Chondrocyte (in vitro differentiated cells): ENCODE measurements around the gene NHEJ1. TPM values are rescaled to one million over a fixed set of nuclear protein-coding genes. Genes with fewer than 3 reads are reported as not detected.

Experiments used
- DNase-seq: peaks from one replicate; pipeline ENCODE4 v3.0.0; 2021; ENCODE audit warnings: mixed read lengths, low spot score
- H3K27ac Mint-ChIP-seq: one replicate; pipeline ENCODE4 v1.8.0; 2021; ENCODE audit warnings: mild to moderate bottlenecking, moderate library complexity, mixed read lengths; ENCODE audit not compliant: unreplicated experiment
- H3K27me3 Mint-ChIP-seq: 2 replicates; pipeline ENCODE4 v1.8.0; 2021; ENCODE audit warnings: low read depth, mixed read lengths
- H3K36me3 Mint-ChIP-seq: 2 replicates; pipeline ENCODE4 v1.8.0; 2021; ENCODE audit warnings: low read depth, mixed read lengths
- H3K4me1 Mint-ChIP-seq: 2 replicates; pipeline ENCODE4 v1.8.0; 2021; ENCODE audit warnings: low read depth, mild to moderate bottlenecking, mixed read lengths
- H3K4me3 Mint-ChIP-seq: one replicate; pipeline ENCODE4 v1.8.0; 2021; ENCODE audit warnings: mild to moderate bottlenecking, moderate library complexity, mixed read lengths; ENCODE audit not compliant: unreplicated experiment
- H3K9me3 Mint-ChIP-seq: 2 replicates; pipeline ENCODE4 v1.8.0; 2021; ENCODE audit warnings: low read depth, mixed read lengths
- total RNA-seq: library from RNA; stranded (reverse); gene quantifications from 3 replicates; pipeline ENCODE4 v1.2.1, GENCODE V29; 2021
- TF ChIP-seq, protein P1 (sequence below): fragments of 200-600 bp; sonication (generic); IDR thresholded peaks from 2 replicates; pipeline ENCODE4 v1.5.0; 2021; ENCODE audit warnings: antibody characterized with exemption, mild to moderate bottlenecking, moderate library complexity

Gene NHEJ1
- total RNA-seq, 1 donor from 2014 or later: 13.3 TPM

DNA sequence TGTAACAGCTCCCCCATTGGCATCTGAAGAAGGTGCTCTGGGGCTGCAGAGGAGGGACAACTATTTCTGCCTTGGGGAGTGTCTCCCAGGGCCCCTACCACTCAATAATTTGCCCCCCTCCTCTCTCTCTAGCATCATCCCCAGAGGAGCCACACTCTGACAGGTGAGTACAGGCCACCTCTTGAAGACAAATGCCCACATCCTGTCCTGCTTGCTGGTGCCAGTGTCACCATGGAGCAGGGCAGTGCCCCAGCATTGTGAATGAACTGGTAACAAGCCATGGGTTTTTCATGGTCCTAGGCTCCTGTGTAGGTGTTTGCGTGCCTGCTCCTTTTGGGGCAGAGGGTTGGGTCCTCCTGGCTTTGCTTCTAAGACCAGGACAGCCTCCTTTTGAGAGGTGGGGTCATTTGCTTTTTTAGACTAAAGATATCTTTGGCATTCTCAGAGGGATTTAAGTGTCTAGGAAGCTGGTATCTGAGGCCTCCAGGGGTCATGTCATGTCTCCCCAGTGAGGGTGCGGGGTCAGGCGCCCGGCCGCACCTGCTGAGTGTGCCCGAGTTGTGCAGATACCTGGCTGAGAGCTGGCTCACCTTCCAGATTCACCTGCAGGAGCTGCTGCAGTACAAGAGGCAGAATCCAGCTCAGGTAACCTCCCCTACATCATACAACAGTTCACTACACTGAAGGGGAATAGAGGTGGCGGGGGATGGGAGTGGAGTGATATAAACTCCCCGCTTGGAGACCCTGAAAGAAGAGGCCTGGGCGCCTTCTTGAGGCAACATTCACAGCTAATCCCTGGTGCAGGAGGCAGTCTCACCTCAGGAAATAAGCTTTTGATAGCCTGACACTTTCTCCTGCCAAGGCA lies 19.2 kb upstream of the NHEJ1 start:
- no peak for DNase-seq
- Mint-ChIP-seq H3K36me3 (peaks cover 29% of the 10 kb centered on the region), H3K4me3 (peak overlapping the region; percentile 87), H3K4me1 (peaks cover 28% of the 10 kb centered on the region), H3K27ac (no peak overlapping the region), H3K27me3 (no peaks in the 10 kb centered on the region), H3K9me3 (no peaks in the 10 kb centered on the region)
- TF ChIP-seq, protein P1, sequence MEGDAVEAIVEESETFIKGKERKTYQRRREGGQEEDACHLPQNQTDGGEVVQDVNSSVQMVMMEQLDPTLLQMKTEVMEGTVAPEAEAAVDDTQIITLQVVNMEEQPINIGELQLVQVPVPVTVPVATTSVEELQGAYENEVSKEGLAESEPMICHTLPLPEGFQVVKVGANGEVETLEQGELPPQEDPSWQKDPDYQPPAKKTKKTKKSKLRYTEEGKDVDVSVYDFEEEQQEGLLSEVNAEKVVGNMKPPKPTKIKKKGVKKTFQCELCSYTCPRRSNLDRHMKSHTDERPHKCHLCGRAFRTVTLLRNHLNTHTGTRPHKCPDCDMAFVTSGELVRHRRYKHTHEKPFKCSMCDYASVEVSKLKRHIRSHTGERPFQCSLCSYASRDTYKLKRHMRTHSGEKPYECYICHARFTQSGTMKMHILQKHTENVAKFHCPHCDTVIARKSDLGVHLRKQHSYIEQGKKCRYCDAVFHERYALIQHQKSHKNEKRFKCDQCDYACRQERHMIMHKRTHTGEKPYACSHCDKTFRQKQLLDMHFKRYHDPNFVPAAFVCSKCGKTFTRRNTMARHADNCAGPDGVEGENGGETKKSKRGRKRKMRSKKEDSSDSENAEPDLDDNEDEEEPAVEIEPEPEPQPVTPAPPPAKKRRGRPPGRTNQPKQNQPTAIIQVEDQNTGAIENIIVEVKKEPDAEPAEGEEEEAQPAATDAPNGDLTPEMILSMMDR: no peak

DNA sequence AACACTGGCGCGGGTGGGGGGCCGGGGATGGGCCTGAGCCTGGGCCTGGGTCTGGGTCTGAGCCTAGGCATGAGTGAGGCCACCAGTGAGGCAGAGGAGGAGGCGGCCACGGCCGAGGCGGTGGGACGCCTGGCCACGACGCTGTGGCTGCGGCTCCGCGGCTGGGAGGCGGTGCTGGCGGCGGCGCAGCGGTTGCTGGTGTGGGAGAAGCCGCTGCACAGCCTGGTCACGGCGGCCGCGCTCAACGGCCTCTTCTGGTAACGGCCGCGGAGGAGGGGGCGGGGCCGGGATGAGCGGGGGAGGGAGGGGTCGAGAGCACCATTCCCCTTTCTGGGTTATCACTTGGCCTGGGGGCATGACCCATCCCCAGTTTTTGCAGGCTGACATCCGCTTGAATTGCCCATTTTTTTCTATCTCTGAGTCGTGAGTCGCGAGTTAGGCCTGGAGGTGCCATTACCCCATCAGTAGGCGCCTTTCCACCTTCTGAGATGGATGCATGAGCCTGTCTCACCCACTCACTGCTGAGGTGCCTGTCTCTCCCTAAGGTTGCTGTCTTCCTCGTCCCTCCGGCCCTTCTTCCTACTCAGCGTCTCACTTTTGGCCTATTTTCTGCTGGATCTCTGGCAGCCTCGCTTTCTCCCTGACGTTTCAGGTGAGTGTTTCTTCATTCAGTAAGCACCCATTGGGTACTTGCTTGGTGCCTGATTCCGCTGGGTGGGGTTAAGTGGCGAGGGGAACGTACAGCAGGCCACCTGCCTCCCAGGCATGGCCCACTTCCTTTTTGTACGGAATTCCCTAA lies 18.0 kb upstream of the NHEJ1 start:
- H3K9me3 Mint-ChIP-seq: no peaks in the 10 kb centered on the region
- H3K27me3 Mint-ChIP-seq: no peaks in the 10 kb centered on the region
- H3K36me3 Mint-ChIP-seq: peaks cover 29% of the 10 kb centered on the region
- H3K4me1 Mint-ChIP-seq: peaks cover 34% of the 10 kb centered on the region
- peak overlapping the region; percentile 71 for H3K27ac Mint-ChIP-seq
- peak overlapping the region; percentile 87 for H3K4me3 Mint-ChIP-seq
- DNase-seq: no peak
- TF ChIP-seq, protein P1: peak; percentile 54

DNA sequence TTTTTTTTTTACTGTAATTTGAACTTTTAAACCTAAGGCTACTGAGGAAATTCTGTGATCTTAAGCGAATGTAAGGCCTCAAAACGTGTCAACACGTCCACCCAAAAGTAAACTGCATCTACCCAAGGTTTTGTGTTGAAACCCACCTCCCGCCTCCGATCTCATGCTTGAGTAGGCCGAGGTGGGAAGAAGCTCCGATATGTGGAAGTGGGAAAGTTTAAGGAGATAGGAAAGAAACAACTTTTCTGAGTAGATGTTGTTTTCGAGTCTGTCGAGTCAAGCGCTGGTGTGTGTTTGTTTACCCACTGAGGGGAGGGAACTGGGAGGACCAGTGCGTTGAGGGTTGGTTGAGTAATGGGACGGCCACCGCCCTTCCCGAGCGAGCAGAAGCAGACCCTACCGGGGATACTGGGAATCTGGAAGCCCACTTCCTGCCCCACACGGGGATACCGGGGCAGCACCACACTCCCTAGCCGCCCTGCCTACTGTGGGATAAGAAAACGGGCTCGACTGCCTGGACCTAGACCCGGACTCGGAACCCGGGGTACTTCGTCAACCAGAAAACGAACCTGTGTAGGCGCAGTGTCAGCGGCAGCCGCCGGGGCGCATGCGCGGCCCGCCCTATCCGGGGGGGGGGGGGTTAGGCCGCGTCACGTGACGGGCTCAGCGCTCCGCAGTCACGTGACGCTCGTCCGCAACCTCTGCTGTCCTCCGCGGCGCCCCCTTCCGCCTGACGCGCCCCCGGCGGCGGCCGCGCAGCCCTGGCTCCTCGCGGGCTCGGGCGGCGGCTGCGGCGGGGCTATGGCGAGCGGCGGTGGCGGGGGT lies 17.1 kb upstream of the NHEJ1 start, which contains the start of gene RETREG2:
Gene RETREG2, plus strand, starts transcription at position 724 of the 825 bp plus-strand sequence. Its CDS starts 78 bp downstream, at position 802.
- H3K4me3 Mint-ChIP-seq: peak within 1 kb of the TSS; percentile 96
- peak within 1 kb of the TSS; percentile 99 for H3K27ac Mint-ChIP-seq
- peaks cover 23% of the 10 kb centered on the region for H3K36me3 Mint-ChIP-seq
- H3K4me1 Mint-ChIP-seq: peaks cover 34% of the 10 kb centered on the region
- TF ChIP-seq, protein P1: peak; percentile 72
- DNase-seq: no peak
- no peaks in the 10 kb centered on the region for H3K9me3 Mint-ChIP-seq
- H3K27me3 Mint-ChIP-seq: no peaks in the 10 kb centered on the region

DNA sequence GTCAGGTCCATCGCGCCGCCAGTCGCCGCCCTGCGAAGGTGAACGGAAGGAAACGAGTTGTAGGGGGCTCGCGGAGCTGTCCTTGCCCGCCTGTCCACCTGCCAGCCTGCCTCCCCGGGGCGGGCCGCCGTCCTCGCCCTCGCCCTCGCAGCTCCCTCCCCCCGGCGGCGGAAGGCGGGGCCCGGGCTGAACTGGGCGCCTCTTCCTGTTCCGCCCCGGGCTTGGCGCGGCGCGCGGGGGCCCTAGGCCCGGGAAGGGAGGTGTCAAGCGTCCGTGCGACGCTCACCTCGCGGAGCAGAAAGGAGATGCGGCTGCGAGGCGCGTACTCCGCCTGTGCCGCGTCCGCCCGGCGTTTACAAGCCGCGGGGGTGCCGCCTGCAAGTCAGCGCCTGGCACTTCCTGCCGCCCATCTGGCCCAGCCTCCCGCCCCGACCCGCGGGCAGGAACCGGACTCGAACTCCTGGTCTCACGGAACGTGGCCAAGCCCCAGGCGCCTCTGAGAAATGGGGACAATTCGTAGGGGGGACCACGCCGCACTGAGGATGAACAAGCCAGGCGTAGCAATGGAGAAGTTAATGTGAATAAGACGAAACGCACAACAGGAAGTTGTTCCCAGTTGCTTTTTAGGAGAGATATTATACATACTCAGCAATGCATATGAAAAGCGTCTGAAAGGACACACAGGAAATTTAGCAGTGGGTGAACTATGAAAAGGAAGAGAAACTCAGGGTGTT lies 16.4 kb upstream of the NHEJ1 start, which contains the start of gene CNPPD1:
Gene CNPPD1, minus strand, starts transcription at position 108 of the 734 bp plus-strand sequence. Its CDS starts 97 bp downstream, at position 11.
- DNase-seq: no peak

More for the DNA sequence above, 16.4 kb upstream of the NHEJ1 start, which contains the start of gene CNPPD1:
- H3K27ac Mint-ChIP-seq: peak within 1 kb of the TSS; percentile 99
- peak within 1 kb of the TSS; percentile 96 for H3K4me3 Mint-ChIP-seq
- H3K4me1 Mint-ChIP-seq: peaks cover 34% of the 10 kb centered on the region
- H3K36me3 Mint-ChIP-seq: peaks cover 23% of the 10 kb centered on the region
- no peaks in the 10 kb centered on the region for H3K27me3 Mint-ChIP-seq
- TF ChIP-seq, protein P1: peak; percentile 51
- H3K9me3 Mint-ChIP-seq: no peaks in the 10 kb centered on the region
